GM12801 (cell line): ENCODE results near the gene NDUFAF8.

Experiments used
- CTCF ChIP-seq: IDR thresholded peaks from one replicate; pipeline ENCODE4 v1.5.1; 2011; ENCODE audit warnings: control low read depth; ENCODE audit not compliant: insufficient read length; ENCODE audit errors: extremely low read depth

NDUFAF8 gene

GRCh38 chr17:81210868-81211267 is 28.2 kb upstream of the NDUFAF8 start:
- no peak for TF ChIP-seq CTCF

- no peak for TF ChIP-seq CTCF
Measured at GRCh38 chr17:81212365-81212764, 26.8 kb upstream of the NDUFAF8 start.

GRCh38 chr17:81213978-81214377 is 25.1 kb upstream of the NDUFAF8 start:
- no peak for TF ChIP-seq CTCF

- no peak for TF ChIP-seq CTCF
Measured at GRCh38 chr17:81217491-81217890, 21.6 kb upstream of the NDUFAF8 start.

GRCh38 chr17:81218459-81218858 is 20.7 kb upstream of the NDUFAF8 start:
- no peak for TF ChIP-seq CTCF

- TF ChIP-seq CTCF = no peak
Measured at GRCh38 chr17:81218991-81219390, 20.1 kb upstream of the NDUFAF8 start.

- TF ChIP-seq CTCF = no peak
Measured at GRCh38 chr17:81219476-81220180, 19.5 kb upstream of the NDUFAF8 start.
